Breast epithelium (tissue), 3 donors: Measurements from ENCODE around the gene SNTG2.

Experiments
- POLR2A ChIP-seq: fragments of 450-650 bp; IDR thresholded peaks from one replicate; pipeline ENCODE4 v1.6.1; 2016; ENCODE audit warnings: antibody characterized with exemption, mild to moderate bottlenecking, moderate library complexity
- POLR2AphosphoS5 ChIP-seq, 3 donors: sonication (generic); formaldehyde crosslinking; IDR thresholded peaks; one replicate each; pipeline ENCODE4 v1.6.1; 2017; ENCODE audit warnings: antibody characterized with exemption in 3 of 3
- TF ChIP-seq, protein P1 (sequence below), 3 donors: fragments of 450-650 bp; IDR thresholded peaks; one replicate each; pipeline ENCODE4 v1.5.1; 2016 to 2017; ENCODE audit warnings: antibody characterized with exemption in 3 of 3, mild to moderate bottlenecking in 3 of 3, moderate library complexity in 3 of 3

- TF ChIP-seq, protein P1, sequence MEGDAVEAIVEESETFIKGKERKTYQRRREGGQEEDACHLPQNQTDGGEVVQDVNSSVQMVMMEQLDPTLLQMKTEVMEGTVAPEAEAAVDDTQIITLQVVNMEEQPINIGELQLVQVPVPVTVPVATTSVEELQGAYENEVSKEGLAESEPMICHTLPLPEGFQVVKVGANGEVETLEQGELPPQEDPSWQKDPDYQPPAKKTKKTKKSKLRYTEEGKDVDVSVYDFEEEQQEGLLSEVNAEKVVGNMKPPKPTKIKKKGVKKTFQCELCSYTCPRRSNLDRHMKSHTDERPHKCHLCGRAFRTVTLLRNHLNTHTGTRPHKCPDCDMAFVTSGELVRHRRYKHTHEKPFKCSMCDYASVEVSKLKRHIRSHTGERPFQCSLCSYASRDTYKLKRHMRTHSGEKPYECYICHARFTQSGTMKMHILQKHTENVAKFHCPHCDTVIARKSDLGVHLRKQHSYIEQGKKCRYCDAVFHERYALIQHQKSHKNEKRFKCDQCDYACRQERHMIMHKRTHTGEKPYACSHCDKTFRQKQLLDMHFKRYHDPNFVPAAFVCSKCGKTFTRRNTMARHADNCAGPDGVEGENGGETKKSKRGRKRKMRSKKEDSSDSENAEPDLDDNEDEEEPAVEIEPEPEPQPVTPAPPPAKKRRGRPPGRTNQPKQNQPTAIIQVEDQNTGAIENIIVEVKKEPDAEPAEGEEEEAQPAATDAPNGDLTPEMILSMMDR (IDR thresholded peaks at IDR 0.05) = no peak
- no peak for TF ChIP-seq POLR2A
- TF ChIP-seq POLR2AphosphoS5 (IDR thresholded peaks at IDR 0.05) = no peak
Measured at GRCh38 chr2:1375794-1376193, 425.1 kb downstream of the SNTG2 start.
